GM23338 (cell line): ENCODE data around the gene CMIP. TPM values are rescaled to one million over a fixed set of nuclear protein-coding genes. Genes with fewer than 3 reads are reported as not detected.

Source experiments
- ATAC-seq: fragments of 200-7000 bp; cut with Tn5 transposase; 3 replicates; pipeline ENCODE4 v1.9.1; 2020
- DNase-seq: peaks from one replicate; pipeline ENCODE4 v3.0.0-alpha.2; 2015; ENCODE audit warnings: low spot score
- H2AFZ ChIP-seq: fragments of 200-600 bp; sonication (generic); 2 replicates; pipeline ENCODE4 v1.8.0; 2016; ENCODE audit warnings: antibody characterized with exemption, mild to moderate bottlenecking, moderate library complexity
- H3F3A ChIP-seq: fragments of 200-600 bp; sonication (generic); replicated peaks from 2 replicates; pipeline ENCODE4 v1.8.0; 2017; ENCODE audit warnings: antibody characterized with exemption, mixed run types, low read depth
- H3K27ac ChIP-seq: fragments of 200-600 bp; sonication (generic); 2 replicates; pipeline ENCODE4 v1.6.1; 2016; ENCODE audit warnings: low read depth
- H3K27me3 ChIP-seq: fragments of 200-600 bp; sonication (generic); 2 replicates; pipeline ENCODE4 v1.8.0; 2016; ENCODE audit warnings: mild to moderate bottlenecking, mixed run types, moderate library complexity; ENCODE audit not compliant: insufficient read depth
- H3K36me3 ChIP-seq: fragments of 200-600 bp; sonication (generic); 2 replicates; pipeline ENCODE4 v1.8.0; 2016; ENCODE audit warnings: mild to moderate bottlenecking; ENCODE audit not compliant: insufficient read depth
- H3K4me1 ChIP-seq: fragments of 200-600 bp; sonication (generic); 2 replicates; pipeline ENCODE4 v1.8.0; 2016; ENCODE audit warnings: mild to moderate bottlenecking, moderate library complexity; ENCODE audit not compliant: insufficient read depth
- H3K4me2 ChIP-seq: fragments of 200-600 bp; sonication (generic); 2 replicates; pipeline ENCODE4 v1.7.1; 2017; ENCODE audit warnings: mixed run types
- H3K4me3 ChIP-seq: fragments of 200-600 bp; sonication (generic); 2 replicates; pipeline ENCODE4 v1.6.1; 2016; ENCODE audit warnings: mixed run types
- H3K79me2 ChIP-seq: fragments of 200-600 bp; sonication (generic); replicated peaks from 2 replicates; pipeline ENCODE4 v1.8.0; 2017; ENCODE audit warnings: mild to moderate bottlenecking; ENCODE audit not compliant: insufficient read depth
- H3K9me2 ChIP-seq: fragments of 200-600 bp; sonication (generic); 2 replicates; pipeline ENCODE4 v1.8.0; 2017; ENCODE audit not compliant: insufficient read depth
- H4K20me1 ChIP-seq: fragments of 200-600 bp; sonication (generic); replicated peaks from 2 replicates; pipeline ENCODE4 v1.8.0; 2017; ENCODE audit warnings: mild to moderate bottlenecking; ENCODE audit not compliant: insufficient read depth
- H3K27ac Mint-ChIP-seq: 2 replicates; pipeline ENCODE4 v1.8.0; 2020; ENCODE audit warnings: inconsistent platforms, mild to moderate bottlenecking, moderate library complexity, mixed read lengths
- H3K27me3 Mint-ChIP-seq: 3 replicates; pipeline ENCODE4 v1.8.0; 2022; ENCODE audit warnings: low read depth, mild to moderate bottlenecking, moderate library complexity, mixed read lengths, inconsistent platforms; ENCODE audit not compliant: insufficient read depth, poor library complexity
- H3K36me3 Mint-ChIP-seq: 3 replicates; pipeline ENCODE4 v1.8.0; 2021; ENCODE audit warnings: low read depth, mild to moderate bottlenecking, inconsistent platforms, moderate library complexity, mixed read lengths
- H3K4me1 Mint-ChIP-seq: 3 replicates; pipeline ENCODE4 v1.8.0; 2020; ENCODE audit warnings: mild to moderate bottlenecking, inconsistent platforms, mixed read lengths
- H3K4me3 Mint-ChIP-seq: 3 replicates; pipeline ENCODE4 v1.8.0; 2021; ENCODE audit warnings: moderate library complexity, mild to moderate bottlenecking, inconsistent platforms, mixed read lengths
- H3K9me3 Mint-ChIP-seq: 3 replicates; pipeline ENCODE4 v1.8.0; 2020; ENCODE audit warnings: moderate library complexity, mild to moderate bottlenecking, inconsistent platforms, mixed read lengths
- ETS1 ChIP-seq: IDR thresholded peaks from 2 replicates; pipeline ENCODE4 v1.6.1; 2016; ENCODE audit warnings: antibody characterized with exemption
- EZH2 ChIP-seq: fragments of 200-600 bp; sonication (generic); IDR thresholded peaks from one replicate; pipeline ENCODE4 v1.8.0; 2017; ENCODE audit warnings: antibody characterized with exemption, mild to moderate bottlenecking, low read depth; ENCODE audit not compliant: unreplicated experiment
- JUNB ChIP-seq: IDR thresholded peaks from one replicate; pipeline ENCODE4 v1.6.1; 2016; ENCODE audit warnings: antibody characterized with exemption; ENCODE audit not compliant: unreplicated experiment
- NANOG ChIP-seq: IDR thresholded peaks from 2 replicates; pipeline ENCODE4 v1.6.1; 2016; ENCODE audit warnings: antibody characterized with exemption, borderline replicate concordance
- POLR2AphosphoS5 ChIP-seq: IDR thresholded peaks from 2 replicates; pipeline ENCODE4 v1.6.1; 2016; ENCODE audit warnings: antibody characterized with exemption, low read depth
- ZNF114 ChIP-seq: fragments of 250-450 bp; sonication (Bioruptor Pico); IDR thresholded peaks from 2 replicates; pipeline ENCODE4 v1.5.0; 2020; ENCODE audit warnings: mild to moderate bottlenecking, moderate library complexity
- ZNF462 ChIP-seq: fragments of 250-450 bp; sonication (Bioruptor Pico); IDR thresholded peaks from 2 replicates; pipeline ENCODE4 v1.5.0; 2020; ENCODE audit warnings: mild to moderate bottlenecking, moderate library complexity
- polyA plus RNA-seq: library from polyadenylated mRNA; unstranded; fragments of >200 nt; fragmentation: Nextera tagmentation; extraction: Ambion mirVana; gene quantifications from 2 replicates; pipeline ENCODE4 v1.2.1, GENCODE V29; 2016
- total RNA-seq: library from RNA; depleted of rRNA; stranded (reverse); fragments of >200 nt; shearing (Covaris generic); gene quantifications from 2 replicates; pipeline ENCODE4 v1.2.3, GENCODE V29; 2014

The CMIP gene
- total and polyA plus RNA-seq, 2 experiments from 2014 or later: 9.5 to 62.3 TPM

- TF ChIP-seq ZNF462 (CRISPR knock-in tag): no peak
These were observed 250.1 kb downstream of the CMIP start (continued) for GRCh38 chr16:81694494-81695280.

GRCh38 chr16:81695321-81696165, 250.9 kb downstream of the CMIP start:
- no peaks in the 10 kb centered on the region for H3K27me3 ChIP-seq
- H3K4me2 ChIP-seq: no peak overlapping the region
- Mint-ChIP-seq H3K27me3 (peaks cover 13% of the 10 kb centered on the region), H3K9me3 (no peaks in the 10 kb centered on the region), H3K27ac (peak overlapping the region; percentile 84), H3K4me3 (no peak overlapping the region), H3K4me1 (peaks cover 6% of the 10 kb centered on the region), H3K36me3 (peaks cover 26% of the 10 kb centered on the region)
- no peak for DNase-seq
- no peak overlapping the region for H2AFZ ChIP-seq
- 0 out of 2 replicates have a peak overlapping the region, but pooled peaks have one; percentile 59 for H3K27ac ChIP-seq
- no peak overlapping the region for H3K4me3 ChIP-seq
- H3K4me1 ChIP-seq: no peaks in the 10 kb centered on the region
- 0 out of 2 replicates have a peak, but pooled peaks cover 6% of the 10 kb centered on the region for H3F3A ChIP-seq
- no peaks in the 10 kb centered on the region for H3K9me2 ChIP-seq
- no peaks in the 10 kb centered on the region for H3K79me2 ChIP-seq
- H3K36me3 ChIP-seq: no peaks in the 10 kb centered on the region
- no peak for ATAC-seq
- no peaks in the 10 kb centered on the region; the same call in 1 of the 2 replicates for H4K20me1 ChIP-seq
- TF ChIP-seq NANOG (no peak), POLR2AphosphoS5 (no peak), ZNF114 (CRISPR knock-in tag) (no peak), ETS1 (no peak), EZH2 (no peak), JUNB (no peak)
